Activated CD8-positive, alpha-beta memory T cell treated with anti-CD3 and anti-CD28 coated beads, Interleukin-2, amount 10 ng/mL, durations not matched to agents 7 days and 5 days (primary cell): ENCODE data around the gene DPF3. TPM values are rescaled to one million over a fixed set of nuclear protein-coding genes. Genes with fewer than 3 reads are reported as not detected.
"Not testable (repeated sequence)": the region's sequence is repeated elsewhere in the genome, so short reads cannot be mapped to it uniquely, and the experiment has no call there.

Source experiments
- ATAC-seq: fragments of 150-1000 bp; cut with Tn5 transposase; one replicate; pipeline ENCODE4 v1.10.0; 2021; ENCODE audit warnings: moderate library complexity
- CTCF ChIA-PET: fragments of 350-600 bp; sonication (Branson Sonifier 250); formaldehyde crosslinking; loops from one replicate; lab custom pipeline; 2021; ENCODE audit warnings: antibody characterized with exemption; lab: Charles Lee
- DNase-seq: peaks from one replicate; pipeline ENCODE4 v3.0.0-alpha.2; 2020
- H3K27ac Mint-ChIP-seq: one replicate; pipeline ENCODE4 v1.8.0; 2021; ENCODE audit warnings: mild to moderate bottlenecking, mixed read lengths
- H3K27me3 Mint-ChIP-seq: one replicate; pipeline ENCODE4 v1.8.0; 2021; ENCODE audit warnings: mixed read lengths
- H3K36me3 Mint-ChIP-seq: one replicate; pipeline ENCODE4 v1.8.0; 2021; ENCODE audit warnings: mild to moderate bottlenecking, mixed read lengths
- H3K4me1 Mint-ChIP-seq: one replicate; pipeline ENCODE4 v1.8.0; 2021; ENCODE audit warnings: mixed read lengths
- H3K4me3 Mint-ChIP-seq: one replicate; pipeline ENCODE4 v1.8.0; 2021; ENCODE audit warnings: mild to moderate bottlenecking, moderate library complexity, mixed read lengths
- H3K9me3 Mint-ChIP-seq: one replicate; pipeline ENCODE4 v1.8.0; 2022; ENCODE audit warnings: low read depth, mixed read lengths
- total RNA-seq, 2 experiments: library from RNA; stranded (reverse); gene quantifications; one replicate each; pipeline ENCODE4 v1.2.3, GENCODE V29; 2021

Gene DPF3
- total RNA-seq, 2 experiments from 2014 or later: 10.2 to 12.2 TPM

GRCh38 chr14:72883109-72883508 is 10.8 kb downstream of the DPF3 start:
- Mint-ChIP-seq H3K9me3 (peaks cover 3% of the 10 kb centered on the region), H3K4me3 (no peak overlapping the region), H3K27me3 (peaks cover 19% of the 10 kb centered on the region), H3K36me3 (peaks cover 21% of the 10 kb centered on the region), H3K4me1 (peaks cover 47% of the 10 kb centered on the region), H3K27ac (no peak overlapping the region)
- no peak for DNase-seq
- ATAC-seq: no peak
- CTCF ChIA-PET: interaction anchor here (1.4 to 2.7 kb wide), 2 partner anchors 11 to 289 kb away, joined by 3 to 16 read pairs; partner anchors contain the start of gene DPF3

- ATAC-seq (no peak), DNase-seq (no peak)
- H3K27ac Mint-ChIP-seq: no peak overlapping the region
- H3K27me3 Mint-ChIP-seq: peaks cover 14% of the 10 kb centered on the region
- no peak overlapping the region for H3K4me3 Mint-ChIP-seq
- peaks cover 3% of the 10 kb centered on the region for H3K9me3 Mint-ChIP-seq
- peaks cover 20% of the 10 kb centered on the region for H3K36me3 Mint-ChIP-seq
- CTCF ChIA-PET: interaction anchor here (2.2 kb wide), 1 partner anchor 22 kb away, joined by 5 read pairs; no protein-coding TSS in a partner anchor
- H3K4me1 Mint-ChIP-seq: peaks cover 45% of the 10 kb centered on the region
Observed at GRCh38 chr14:72882463-72882862, 11.4 kb downstream of the DPF3 start.

- no peak overlapping the region for H3K4me3 Mint-ChIP-seq
- ATAC-seq: no peak
- peak overlapping the region; percentile 5 for H3K27ac Mint-ChIP-seq
- H3K9me3 Mint-ChIP-seq: peaks cover 3% of the 10 kb centered on the region
- peaks cover 19% of the 10 kb centered on the region for H3K36me3 Mint-ChIP-seq
- no peak for DNase-seq
- H3K27me3 Mint-ChIP-seq: peaks cover 10% of the 10 kb centered on the region
- CTCF ChIA-PET: interaction anchor here (2.2 kb wide), 1 partner anchor 23 kb away, joined by 5 read pairs; no protein-coding TSS in a partner anchor
- peaks cover 45% of the 10 kb centered on the region for H3K4me1 Mint-ChIP-seq
Observed at GRCh38 chr14:72882047-72882446, 11.9 kb downstream of the DPF3 start.

- peaks cover 19% of the 10 kb centered on the region for H3K36me3 Mint-ChIP-seq
- CTCF ChIA-PET: interaction anchor here (1.9 to 2.2 kb wide), 2 partner anchors 23 to 365 kb away, joined by 5 read pairs; no protein-coding TSS in a partner anchor
- H3K27ac Mint-ChIP-seq: no peak overlapping the region
- no peak for DNase-seq
- H3K4me3 Mint-ChIP-seq: no peak overlapping the region
- H3K4me1 Mint-ChIP-seq: peaks cover 45% of the 10 kb centered on the region
- ATAC-seq: no peak
- peaks cover 14% of the 10 kb centered on the region for H3K27me3 Mint-ChIP-seq
- peaks cover 3% of the 10 kb centered on the region for H3K9me3 Mint-ChIP-seq
Observed at GRCh38 chr14:72881543-72881942, 12.4 kb downstream of the DPF3 start.

GRCh38 chr14:72880820-72881219 is 13.1 kb downstream of the DPF3 start:
- Mint-ChIP-seq H3K36me3 (peaks cover 17% of the 10 kb centered on the region), H3K4me1 (peaks cover 45% of the 10 kb centered on the region), H3K27me3 (peaks cover 11% of the 10 kb centered on the region), H3K9me3 (peaks cover 2% of the 10 kb centered on the region), H3K4me3 (no peak overlapping the region), H3K27ac (peak overlapping the region; percentile 48)
- no peak for ATAC-seq
- CTCF ChIA-PET: interaction anchor here (1.9 to 2.2 kb wide), 2 partner anchors 24 to 364 kb away, joined by 5 read pairs; no protein-coding TSS in a partner anchor
- no peak for DNase-seq

- no peak overlapping the region for H3K4me3 Mint-ChIP-seq
- H3K36me3 Mint-ChIP-seq: peaks cover 15% of the 10 kb centered on the region
- no peak overlapping the region for H3K27ac Mint-ChIP-seq
- peaks cover 8% of the 10 kb centered on the region for H3K27me3 Mint-ChIP-seq
- CTCF ChIA-PET: interaction anchor here (1.9 kb wide), 1 partner anchor 363 kb away, joined by 5 read pairs; no protein-coding TSS in a partner anchor
- H3K4me1 Mint-ChIP-seq: peaks cover 45% of the 10 kb centered on the region
- DNase-seq (no peak), ATAC-seq (no peak)
- no peaks in the 10 kb centered on the region for H3K9me3 Mint-ChIP-seq
Observed at GRCh38 chr14:72880164-72880563, 13.7 kb downstream of the DPF3 start.

- peaks cover 44% of the 10 kb centered on the region for H3K4me1 Mint-ChIP-seq
- peaks cover 12% of the 10 kb centered on the region for H3K27me3 Mint-ChIP-seq
- H3K9me3 Mint-ChIP-seq: no peaks in the 10 kb centered on the region
- peaks cover 16% of the 10 kb centered on the region for H3K36me3 Mint-ChIP-seq
- no peak overlapping the region for H3K4me3 Mint-ChIP-seq
- DNase-seq: no peak
- CTCF ChIA-PET: no interaction called here
- no peak for ATAC-seq
- no peak overlapping the region for H3K27ac Mint-ChIP-seq
Observed at GRCh38 chr14:72879431-72879830, 14.5 kb downstream of the DPF3 start.

GRCh38 chr14:72878746-72879145 is 15.2 kb downstream of the DPF3 start:
- Mint-ChIP-seq H3K27me3 (peaks cover 13% of the 10 kb centered on the region), H3K4me1 (peaks cover 37% of the 10 kb centered on the region), H3K36me3 (peaks cover 14% of the 10 kb centered on the region), H3K9me3 (no peaks in the 10 kb centered on the region), H3K27ac (no peak overlapping the region), H3K4me3 (no peak overlapping the region)
- DNase-seq (no peak), ATAC-seq (no peak)
- CTCF ChIA-PET: no interaction called here

- Mint-ChIP-seq H3K4me1 (peaks cover 20% of the 10 kb centered on the region), H3K36me3 (peaks cover 10% of the 10 kb centered on the region), H3K27me3 (peaks cover 13% of the 10 kb centered on the region), H3K4me3 (no peak overlapping the region), H3K9me3 (no peaks in the 10 kb centered on the region), H3K27ac (no peak overlapping the region)
- ATAC-seq: no peak
- CTCF ChIA-PET: interaction anchor here (0.8 kb wide), 1 partner anchor 404 kb away, joined by 3 read pairs; no protein-coding TSS in a partner anchor
- DNase-seq: no peak
Observed at GRCh38 chr14:72876710-72877063, 17.2 kb downstream of the DPF3 start.

GRCh38 chr14:72876005-72876709 is 17.7 kb downstream of the DPF3 start:
- H3K4me3 Mint-ChIP-seq: no peak overlapping the region
- CTCF ChIA-PET: interaction anchor here (0.5 kb wide), 1 partner anchor 179 kb away, joined by 3 read pairs; no protein-coding TSS in a partner anchor
- no peak overlapping the region for H3K27ac Mint-ChIP-seq
- DNase-seq: no peak
- H3K36me3 Mint-ChIP-seq: peaks cover 10% of the 10 kb centered on the region
- H3K27me3 Mint-ChIP-seq: peaks cover 14% of the 10 kb centered on the region
- ATAC-seq: no peak
- no peaks in the 10 kb centered on the region for H3K9me3 Mint-ChIP-seq
- H3K4me1 Mint-ChIP-seq: peaks cover 16% of the 10 kb centered on the region

- H3K36me3 Mint-ChIP-seq, CTCF ChIA-PET, H3K4me3 Mint-ChIP-seq, H3K4me1 Mint-ChIP-seq, H3K9me3 Mint-ChIP-seq, DNase-seq, H3K27ac Mint-ChIP-seq, ATAC-seq: not testable (repeated sequence)
- H3K27me3 Mint-ChIP-seq: peaks cover 13% of the 10 kb centered on the region
Observed at GRCh38 chr14:72870878-72871277, 23.0 kb downstream of the DPF3 start.

- Mint-ChIP-seq H3K27ac (no peak overlapping the region), H3K4me1 (no peaks in the 10 kb centered on the region), H3K27me3 (peaks cover 11% of the 10 kb centered on the region), H3K4me3 (no peak overlapping the region), H3K9me3 (no peaks in the 10 kb centered on the region), H3K36me3 (peaks cover 6% of the 10 kb centered on the region)
- ATAC-seq (no peak), DNase-seq (no peak)
- CTCF ChIA-PET: no interaction called here
Observed at GRCh38 chr14:72869407-72870329, 24.2 kb downstream of the DPF3 start.

GRCh38 chr14:72868500-72868899 is 25.4 kb downstream of the DPF3 start:
- no peaks in the 10 kb centered on the region for H3K9me3 Mint-ChIP-seq
- no peak for DNase-seq
- H3K4me3 Mint-ChIP-seq: no peak overlapping the region
- CTCF ChIA-PET: no interaction called here
- H3K27me3 Mint-ChIP-seq: peaks cover 8% of the 10 kb centered on the region
- H3K27ac Mint-ChIP-seq: no peak overlapping the region
- no peaks in the 10 kb centered on the region for H3K4me1 Mint-ChIP-seq
- peaks cover 4% of the 10 kb centered on the region for H3K36me3 Mint-ChIP-seq
- no peak for ATAC-seq
